MM.1S (cell line): Measurements from ENCODE around the gene TRIM41.

Experiments used
- EZH2 ChIP-seq: fragments of 300-600 bp; sonication (generic); optimal IDR thresholded peaks from 2 replicates; pipeline ENCODE3; 2017; ENCODE audit warnings: low read depth, mild to moderate bottlenecking, antibody characterized with exemption, low read length, mixed read lengths
- EZH2phosphoT487 ChIP-seq: fragments of 300-600 bp; sonication (generic); IDR thresholded peaks from 2 replicates; pipeline ENCODE4 v1.6.1; 2018; ENCODE audit warnings: antibody characterized with exemption, low read length
- TF ChIP-seq, protein P1 (sequence below): fragments of 300-600 bp; sonication (generic); IDR thresholded peaks from 2 replicates; pipeline ENCODE4 v1.5.1; 2016; ENCODE audit warnings: antibody characterized with exemption, low read length, mixed read lengths

DNA sequence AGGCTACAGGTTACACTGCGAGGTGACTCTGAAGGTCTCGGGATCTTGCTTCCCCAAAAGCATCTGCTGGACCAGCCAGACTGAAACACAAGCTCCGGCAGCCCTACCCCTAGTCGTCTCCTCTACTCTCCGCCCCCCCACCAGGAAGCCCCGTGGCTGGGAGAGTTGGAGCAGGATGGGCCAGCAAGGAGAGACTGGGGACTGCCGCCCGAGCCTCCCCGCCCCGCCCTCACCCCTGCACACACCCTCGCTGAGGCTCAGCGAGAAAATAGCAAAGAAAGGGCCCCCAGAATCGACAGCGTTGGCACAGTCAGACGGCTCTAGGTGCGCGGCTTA, 19.3 kb upstream of the TRIM41 start:
- TF ChIP-seq, protein P1, sequence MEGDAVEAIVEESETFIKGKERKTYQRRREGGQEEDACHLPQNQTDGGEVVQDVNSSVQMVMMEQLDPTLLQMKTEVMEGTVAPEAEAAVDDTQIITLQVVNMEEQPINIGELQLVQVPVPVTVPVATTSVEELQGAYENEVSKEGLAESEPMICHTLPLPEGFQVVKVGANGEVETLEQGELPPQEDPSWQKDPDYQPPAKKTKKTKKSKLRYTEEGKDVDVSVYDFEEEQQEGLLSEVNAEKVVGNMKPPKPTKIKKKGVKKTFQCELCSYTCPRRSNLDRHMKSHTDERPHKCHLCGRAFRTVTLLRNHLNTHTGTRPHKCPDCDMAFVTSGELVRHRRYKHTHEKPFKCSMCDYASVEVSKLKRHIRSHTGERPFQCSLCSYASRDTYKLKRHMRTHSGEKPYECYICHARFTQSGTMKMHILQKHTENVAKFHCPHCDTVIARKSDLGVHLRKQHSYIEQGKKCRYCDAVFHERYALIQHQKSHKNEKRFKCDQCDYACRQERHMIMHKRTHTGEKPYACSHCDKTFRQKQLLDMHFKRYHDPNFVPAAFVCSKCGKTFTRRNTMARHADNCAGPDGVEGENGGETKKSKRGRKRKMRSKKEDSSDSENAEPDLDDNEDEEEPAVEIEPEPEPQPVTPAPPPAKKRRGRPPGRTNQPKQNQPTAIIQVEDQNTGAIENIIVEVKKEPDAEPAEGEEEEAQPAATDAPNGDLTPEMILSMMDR = no peak
- TF ChIP-seq EZH2 = no peak
- TF ChIP-seq EZH2phosphoT487 = no peak
